ENCODE data around the gene RTN4RL1. TPM values are rescaled to one million over a fixed set of nuclear protein-coding genes. Genes with fewer than 3 reads are reported as not detected.

RTN4RL1 gene
- total and polyA plus RNA-seq, 9 of the 15 experiments (the other 6 are each of a cell fraction or from before 2014, with no cell fraction given): 0.04 to 0.06 (median 0.04) TPM; not detected in 5

DNA sequence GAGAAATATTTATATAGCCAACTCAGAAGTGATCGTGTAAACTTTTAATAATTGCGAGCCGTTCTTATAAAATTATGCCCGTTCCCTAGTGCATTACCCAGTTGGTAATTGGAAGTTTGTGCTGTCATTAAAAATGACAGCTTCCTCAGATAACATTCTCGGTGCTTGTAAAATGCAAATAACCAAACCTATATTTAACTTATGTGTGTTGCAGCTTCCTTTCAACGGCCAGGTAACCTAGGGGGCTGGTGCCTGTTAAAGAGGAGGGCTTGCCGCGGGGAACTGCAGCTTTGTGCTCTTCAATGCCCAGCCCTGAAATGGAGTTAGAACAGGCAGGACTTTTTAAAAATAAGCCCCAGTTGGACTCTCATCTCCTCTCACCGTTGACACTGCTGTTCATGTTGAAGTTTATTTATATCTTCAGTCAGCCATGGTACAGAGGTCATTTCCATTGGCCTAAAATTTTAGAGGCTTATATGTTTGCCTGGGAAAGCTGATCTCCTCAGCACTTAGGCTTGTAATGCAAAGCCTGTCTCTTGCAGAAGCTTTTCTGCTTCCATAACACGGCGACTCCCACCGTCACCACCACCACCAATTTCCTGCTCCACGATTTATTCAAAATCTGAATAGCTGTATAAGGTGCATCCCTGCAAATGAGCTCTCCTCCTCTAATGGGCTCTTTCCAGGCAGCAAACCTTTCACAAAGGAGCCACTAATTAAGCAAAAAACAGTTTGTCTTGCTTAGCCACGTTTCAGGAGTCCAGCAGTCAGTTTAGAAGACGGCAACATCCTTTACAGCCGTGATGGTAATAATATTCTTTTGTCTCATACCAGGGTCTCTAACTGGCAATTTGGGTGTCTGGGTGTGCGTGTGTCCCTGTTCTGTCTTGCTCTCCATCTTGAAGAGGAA, 120.6 kb downstream of the RTN4RL1 start (continued):
- no peak for TF ChIP-seq MTF1 (CRISPR knock-in tag; IDR thresholded peaks at IDR 0.05; ENCODE audit: borderline replicate concordance)

- TF ChIP-seq HNRNPL (IDR thresholded peaks at IDR 0.05; ENCODE audit: low read depth, low read length) (no peak), HNRNPUL1 (IDR thresholded peaks at IDR 0.05; ENCODE audit: low read length) (no peak), BDP1 (IDR thresholded peaks at IDR 0.05; ENCODE audit: insufficient read depth, insufficient read length) (no peak), BCLAF1 (IDR thresholded peaks at IDR 0.05; ENCODE audit: borderline replicate concordance in 1 of 2, control insufficient read depth in 1 of 2, low read depth in 2 of 2, low read length in 1 of 2) (no peak), ZNF263 (CRISPR knock-in tag; IDR thresholded peaks at IDR 0.05; ENCODE audit: borderline replicate concordance) (no peak), NCOA1 (IDR thresholded peaks at IDR 0.05; ENCODE audit: low read depth) (no peak), KAT8 (IDR thresholded peaks at IDR 0.05; ENCODE audit: low read depth) (no peak), BRD9 (IDR thresholded peaks at IDR 0.05; ENCODE audit: low read depth, partially characterized antibody) (no peak), ZSCAN29 (IDR thresholded peaks at IDR 0.05) (no peak), TAF1 (IDR thresholded peaks at IDR 0.05; ENCODE audit: control insufficient read depth, extremely low read depth, insufficient read depth, low read length, severe bottlenecking) (no peak)
- FAIRE-seq: no peak
- intact Hi-C loops (cut with micrococcal nuclease): no loop called here
- no peaks in the 10 kb centered on the region for H3K4me1 ChIP-seq (replicated peaks in 1 of 2; ENCODE audit: control insufficient read depth in 2 of 2, insufficient read depth in 2 of 2, low read length in 2 of 2)
- no peaks in the 10 kb centered on the region for H3K79me2 ChIP-seq (ENCODE audit: control insufficient read depth, insufficient read depth, low read length)
- POLR2A ChIA-PET: no interaction called here
- in situ Hi-C loops (cut with MboI): no loop called here
- H3K9me1 ChIP-seq (ENCODE audit: control insufficient read depth, insufficient read depth, low read length): no peaks in the 10 kb centered on the region
- no peak for ATAC-seq
- no peaks in the 10 kb centered on the region for H3K9me3 ChIP-seq (replicated peaks; ENCODE audit: control insufficient read depth, insufficient read depth, low read depth, low read length)
- no peak overlapping the region for H3K4me2 ChIP-seq (ENCODE audit: insufficient read depth, low read length)
- no peak overlapping the region for H3K27ac ChIP-seq (ENCODE audit: extremely low read depth, low read depth, low read length)
- WGBS (ENCODE audit: insufficient coverage, low coverage, missing lambda C conversion rate): 71% methylated on average over 8 of the region's 8 CpGs
- H2AFZ ChIP-seq (ENCODE audit: low read depth, low read length): no peak overlapping the region
- BruUV-seq (replicated peaks): no TSS peak
- CTCF ChIA-PET (ENCODE audit: low intra/inter-chr PET ratio): no interaction called here
- H3K9ac ChIP-seq (ENCODE audit: insufficient read depth in 1 of 2, low read depth in 2 of 2, low read length in 2 of 2): no peak overlapping the region
- no peaks in the 10 kb centered on the region for H4K20me1 ChIP-seq (replicated peaks; ENCODE audit: control insufficient read depth, insufficient read depth, low read length)
- H3K4me3 ChIP-seq: no peak overlapping the region
- H3K27me3 ChIP-seq (ENCODE audit: control insufficient read depth in 2 of 2, insufficient read depth in 2 of 2, low read length in 2 of 2): no peaks in the 10 kb centered on the region; a peak in 2 of 5 replicates
- no peak for DNase-seq (ENCODE audit: extremely low read depth in 1 of 4, low spot score in 3 of 4)
- peaks cover 34% of the 10 kb centered on the region; the same call in 2 of the 3 replicates for H3K36me3 ChIP-seq (ENCODE audit: control insufficient read depth, insufficient read depth, low read length)
Observed at GRCh38 chr17:1899403-1900000, 125.6 kb downstream of the RTN4RL1 start.
